ENCODE results near the gene CACNA1E.
A peak's percentile ranks its signal among the peaks of the same experiment; 100 is the strongest.

The CACNA1E gene

GRCh38 chr1:181485287-181486097, 2.2 kb downstream of the CACNA1E start:
- DNase-seq: peak; percentile 41

DNA sequence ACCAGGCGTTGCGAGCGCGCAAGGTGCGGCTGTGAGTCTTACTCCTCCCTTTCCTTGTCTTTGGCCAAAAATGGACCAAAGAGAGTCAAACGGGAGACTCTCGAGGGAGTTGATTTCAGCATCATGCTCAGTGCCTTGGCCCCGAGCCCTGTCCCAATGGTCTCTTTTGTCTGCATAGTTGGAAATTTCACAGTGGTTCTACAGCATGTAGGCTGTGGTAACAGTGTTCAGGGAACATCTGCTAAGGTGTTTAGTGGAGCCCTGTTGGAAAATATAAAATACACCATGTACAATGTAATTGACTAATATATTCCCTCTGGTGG, 2.7 kb downstream of the CACNA1E start:
- DNase-seq: no peak

GRCh38 chr1:181488866-181489265, 5.5 kb downstream of the CACNA1E start:
- DNase-seq: no peak

GRCh38 chr1:181490276-181490675, 7.0 kb downstream of the CACNA1E start:
- DNase-seq: no peak

DNA sequence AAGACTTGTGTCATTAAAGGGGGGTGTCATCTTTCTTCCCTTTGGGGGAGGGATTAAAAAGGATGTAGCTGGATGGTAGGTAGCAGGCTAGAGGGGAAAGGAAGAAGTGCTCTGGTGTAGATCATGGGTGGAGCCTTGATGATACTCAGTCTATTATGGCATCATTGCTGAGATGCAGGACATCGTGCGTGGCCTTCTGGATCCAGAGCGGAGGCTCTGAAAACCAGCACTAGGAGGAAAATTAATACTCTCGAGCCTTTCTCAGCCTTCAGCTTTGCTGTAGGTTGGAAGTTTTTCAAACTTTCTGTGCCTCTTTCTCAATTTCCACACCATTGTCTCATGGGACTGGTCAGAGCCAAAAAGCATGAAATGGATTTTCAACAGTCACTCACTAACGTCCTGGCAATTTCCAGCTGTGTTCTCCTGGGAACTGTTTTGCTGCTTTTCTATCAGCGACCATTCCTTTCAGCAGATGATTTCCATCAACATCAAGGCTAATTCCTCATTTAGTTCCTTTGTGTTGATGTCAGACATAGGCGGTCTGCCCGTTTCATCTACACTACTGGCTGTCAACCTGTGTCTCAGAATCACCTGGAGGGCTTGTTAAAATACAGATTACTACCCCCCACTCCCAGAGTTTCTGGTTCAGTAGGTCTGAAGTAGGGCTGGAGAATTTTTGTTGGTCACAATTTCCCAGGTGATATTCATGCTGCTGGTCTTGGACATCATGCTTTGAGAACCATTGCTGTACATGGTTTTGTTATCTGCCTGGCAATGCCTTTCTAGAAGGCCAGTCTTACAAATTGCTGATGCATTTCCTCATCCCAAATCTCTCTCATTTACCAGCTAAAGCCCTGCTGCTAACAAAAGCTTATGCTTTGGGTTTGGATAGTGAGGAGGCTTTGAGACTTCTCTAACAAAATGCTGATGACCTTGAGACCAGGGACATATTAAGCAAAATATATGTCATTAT, 7.7 kb downstream of the CACNA1E start:
- no peak for DNase-seq

GRCh38 chr1:181493166-181493565, 9.8 kb downstream of the CACNA1E start:
- no peak for DNase-seq

- DNase-seq: no peak
These were observed 10.6 kb downstream of the CACNA1E start for GRCh38 chr1:181493885-181494284.

DNA sequence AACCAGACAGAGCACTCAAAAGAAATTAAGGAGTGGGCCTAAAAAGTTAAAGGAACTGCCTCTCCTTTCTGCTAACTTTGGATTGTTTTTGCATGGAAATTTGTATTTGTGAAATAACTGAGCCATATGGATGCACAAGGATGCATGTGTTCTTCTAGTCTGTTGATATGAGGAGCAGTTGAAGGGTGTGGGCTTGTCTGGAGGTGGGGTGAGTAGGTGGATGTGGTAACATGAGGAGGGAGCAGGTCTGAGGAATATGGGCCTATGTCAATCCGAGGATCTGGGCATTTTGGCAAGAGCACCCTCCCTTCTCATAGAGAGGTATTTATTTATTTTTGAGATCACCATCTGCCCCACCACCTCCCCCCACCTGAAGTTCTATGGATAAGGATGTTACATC, 13.4 kb downstream of the CACNA1E start:
- DNase-seq: no peak

- DNase-seq: no peak
These were observed 14.6 kb downstream of the CACNA1E start for GRCh38 chr1:181497870-181498269.

DNA sequence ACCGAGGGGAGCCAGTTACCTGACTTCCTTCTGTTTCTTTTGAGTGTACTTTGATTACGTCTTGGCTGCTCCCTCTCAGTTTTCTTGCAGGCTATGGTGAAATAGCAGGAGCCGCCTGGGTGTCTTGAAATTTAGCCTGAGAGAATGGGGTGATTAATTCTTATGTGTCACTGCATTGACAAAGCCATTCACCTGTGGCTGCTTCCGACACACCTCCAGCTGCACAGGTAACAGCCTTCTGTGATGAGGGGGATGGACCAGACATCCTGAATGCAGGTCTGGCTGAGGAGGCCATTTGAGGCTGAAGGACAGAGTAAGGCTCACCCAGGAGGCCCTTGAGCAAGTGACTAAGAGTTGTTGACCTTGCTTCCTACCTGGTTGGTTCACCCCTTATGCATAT, 16.5 kb downstream of the CACNA1E start:
- DNase-seq: no peak

- DNase-seq: no peak
These were observed 17.3 kb downstream of the CACNA1E start for GRCh38 chr1:181500636-181501035.

GRCh38 chr1:181501612-181502011, 18.3 kb downstream of the CACNA1E start:
- DNase-seq: no peak

GRCh38 chr1:181503171-181503810, 20.0 kb downstream of the CACNA1E start:
- no peak for DNase-seq

- peak; percentile 31 for DNase-seq
These were observed 21.1 kb downstream of the CACNA1E start for GRCh38 chr1:181504399-181504842.

GRCh38 chr1:181506563-181507353, 23.4 kb downstream of the CACNA1E start:
- no peak for DNase-seq

DNA sequence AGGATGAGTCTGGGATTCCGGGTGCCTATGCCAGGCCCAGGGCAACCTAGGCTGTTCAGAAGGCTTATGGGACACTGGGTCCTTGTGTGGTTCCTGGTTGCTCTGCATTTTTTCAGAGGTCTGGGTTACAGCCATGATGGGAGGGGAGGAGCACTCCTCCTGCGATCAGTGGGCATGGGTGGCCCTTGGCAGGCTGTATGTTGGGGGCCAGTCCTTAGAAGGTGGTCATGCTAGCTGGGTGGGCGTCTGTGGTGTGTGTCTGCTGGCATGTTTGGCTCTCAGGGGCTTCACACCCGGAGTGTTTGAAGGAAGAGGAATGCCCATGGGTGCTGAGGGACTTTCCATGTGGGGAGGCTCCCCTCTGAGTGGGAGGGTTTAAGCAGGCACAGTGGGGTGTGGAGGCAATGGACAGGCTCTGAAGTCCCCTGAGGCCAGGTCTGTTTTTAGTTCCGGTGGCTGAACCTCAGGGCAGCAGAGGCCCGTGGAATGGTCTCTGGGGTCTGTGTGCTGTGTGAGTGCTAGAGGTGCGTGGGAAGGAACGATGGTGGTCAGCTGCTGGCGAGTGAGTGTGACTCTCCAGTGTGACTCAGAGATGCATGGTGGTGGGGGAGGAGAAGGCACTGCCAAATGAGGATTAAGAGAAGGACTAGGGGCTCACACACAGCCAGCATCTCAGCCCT, 25.3 kb downstream of the CACNA1E start:
- DNase-seq: no peak

GRCh38 chr1:181513786-181514297, 30.5 kb downstream of the CACNA1E start:
- no peak for DNase-seq

GRCh38 chr1:181514298-181515290, 31.3 kb downstream of the CACNA1E start:
- DNase-seq: no peak

GRCh38 chr1:181516706-181517105, 33.4 kb downstream of the CACNA1E start:
- no peak for DNase-seq

GRCh38 chr1:181517181-181517875, 34.0 kb downstream of the CACNA1E start:
- DNase-seq: no peak

Measured in stimulated activated CD8-positive, alpha-beta memory T cell treated with anti-CD3 and anti-CD28 coated beads, Interleukin-4, amount 100 ng/mL, for 48 hours (primary cell).